H1 (cell line): ENCODE data around the gene KCNN4.

Source experiments
- CBX8 ChIP-seq: fragments of 300-800, 300-1000 bp; sonication (generic); IDR thresholded peaks from 2 replicates; pipeline ENCODE4 v1.7.1; 2016; ENCODE audit warnings: low read depth, low read length, borderline replicate concordance
- EGR1 ChIP-seq: IDR thresholded peaks from 2 replicates; pipeline ENCODE4 v1.6.1; 2011; ENCODE audit warnings: low read depth, low read length, borderline replicate concordance
- EP300 ChIP-seq, 2 experiments: IDR thresholded peaks; 1 replicate in 1 of 2; 2 replicates in 1 of 2; pipeline ENCODE4 v1.6.1; 2011 to 2012; ENCODE audit warnings: low read depth in 2 of 2, low read length in 2 of 2, mild to moderate bottlenecking in 2 of 2, borderline replicate concordance in 1 of 2, inconsistent platforms in 1 of 2, moderate library complexity in 1 of 2
- MAFK ChIP-seq: IDR thresholded peaks from 2 replicates; pipeline ENCODE4 v1.6.1; 2012; ENCODE audit warnings: low read depth, mild to moderate bottlenecking, improper control_type of control experiment, low read length
- POLR2A ChIP-seq, 2 experiments: IDR thresholded peaks; 1 replicate in 1 of 2; 2 replicates in 1 of 2; pipeline ENCODE4 v1.6.1; 2011; ENCODE audit warnings: low read depth in 2 of 2, low read length in 2 of 2, mild to moderate bottlenecking in 2 of 2; ENCODE audit errors: control extremely low read depth in 1 of 2
- POLR2AphosphoS5 ChIP-seq: IDR thresholded peaks from 2 replicates; pipeline ENCODE4 v1.6.1; 2011; ENCODE audit warnings: low read depth, low read length
- RAD21 ChIP-seq, 2 experiments: IDR thresholded peaks in 1 of 2; conservative IDR thresholded peaks in 1 of 2; 2 replicates each; pipeline ENCODE4 v1.6.1; 2011; ENCODE audit warnings: low read depth in 2 of 2, low read length in 2 of 2, improper control_type of control experiment in 1 of 2, inconsistent platforms in 1 of 2, mild to moderate bottlenecking in 1 of 2, moderate library complexity in 1 of 2
- SIN3A ChIP-seq, 2 experiments: IDR thresholded peaks in 1 of 2; conservative IDR thresholded peaks in 1 of 2; 2 replicates each; pipeline ENCODE4 v1.6.1; 2011 to 2012; ENCODE audit warnings: low read length in 2 of 2, improper control_type of control experiment in 1 of 2, low read depth in 1 of 2, mild to moderate bottlenecking in 1 of 2
- SUZ12 ChIP-seq: fragments of 200-600 bp; sonication (generic); IDR thresholded peaks from 2 replicates; pipeline ENCODE4 v1.6.1; 2012; ENCODE audit warnings: mild to moderate bottlenecking, inconsistent platforms, low read length, moderate library complexity, mixed read lengths
- TAF1 ChIP-seq: IDR thresholded peaks from 2 replicates; pipeline ENCODE4 v1.6.1; 2011; ENCODE audit warnings: mild to moderate bottlenecking, low read depth, low read length
- TF ChIP-seq, protein P1 (sequence below), 3 experiments: IDR thresholded peaks; 1 replicate in 2 of 3; 2 replicates in 1 of 3; pipeline versions ENCODE4 v1.5.1 to v1.6.1; 2011; ENCODE audit warnings: low read length in 3 of 3, mild to moderate bottlenecking in 3 of 3, inconsistent platforms in 2 of 3, low read depth in 1 of 3, moderate library complexity in 1 of 3; ENCODE audit not compliant: insufficient read depth in 1 of 3; ENCODE audit errors: control extremely low read depth in 1 of 3

GRCh38 chr19:43721469-43722048 lies 59.2 kb downstream of the KCNN4 start:
- no peak for TF ChIP-seq POLR2A (IDR thresholded peaks at IDR 0.05; ENCODE audit: control extremely low read depth in 1 of 2, low read depth in 2 of 2, low read length in 2 of 2)
- no peak for TF ChIP-seq RAD21 (IDR thresholded peaks at IDR 0.05 in 1 of 2, conservative IDR thresholded peaks at IDR 0.05 in 1 of 2; ENCODE audit: low read depth in 2 of 2, low read length in 2 of 2)
- TF ChIP-seq SUZ12, result no peak
- TF ChIP-seq TAF1, result no peak
- TF ChIP-seq MAFK, result no peak
- no peak for TF ChIP-seq POLR2AphosphoS5
- TF ChIP-seq EGR1, result no peak
- TF ChIP-seq, protein P1, sequence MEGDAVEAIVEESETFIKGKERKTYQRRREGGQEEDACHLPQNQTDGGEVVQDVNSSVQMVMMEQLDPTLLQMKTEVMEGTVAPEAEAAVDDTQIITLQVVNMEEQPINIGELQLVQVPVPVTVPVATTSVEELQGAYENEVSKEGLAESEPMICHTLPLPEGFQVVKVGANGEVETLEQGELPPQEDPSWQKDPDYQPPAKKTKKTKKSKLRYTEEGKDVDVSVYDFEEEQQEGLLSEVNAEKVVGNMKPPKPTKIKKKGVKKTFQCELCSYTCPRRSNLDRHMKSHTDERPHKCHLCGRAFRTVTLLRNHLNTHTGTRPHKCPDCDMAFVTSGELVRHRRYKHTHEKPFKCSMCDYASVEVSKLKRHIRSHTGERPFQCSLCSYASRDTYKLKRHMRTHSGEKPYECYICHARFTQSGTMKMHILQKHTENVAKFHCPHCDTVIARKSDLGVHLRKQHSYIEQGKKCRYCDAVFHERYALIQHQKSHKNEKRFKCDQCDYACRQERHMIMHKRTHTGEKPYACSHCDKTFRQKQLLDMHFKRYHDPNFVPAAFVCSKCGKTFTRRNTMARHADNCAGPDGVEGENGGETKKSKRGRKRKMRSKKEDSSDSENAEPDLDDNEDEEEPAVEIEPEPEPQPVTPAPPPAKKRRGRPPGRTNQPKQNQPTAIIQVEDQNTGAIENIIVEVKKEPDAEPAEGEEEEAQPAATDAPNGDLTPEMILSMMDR (IDR thresholded peaks at IDR 0.05; ENCODE audit: control extremely low read depth in 1 of 3, insufficient read depth in 1 of 3, low read depth in 1 of 3, low read length in 3 of 3), result no peak
- TF ChIP-seq CBX8, result no peak
- TF ChIP-seq SIN3A (conservative IDR thresholded peaks at IDR 0.05 in 1 of 2, IDR thresholded peaks at IDR 0.05 in 1 of 2; ENCODE audit: low read depth in 1 of 2, low read length in 2 of 2), result no peak
- TF ChIP-seq EP300 (IDR thresholded peaks at IDR 0.05; ENCODE audit: borderline replicate concordance in 1 of 2, low read depth in 2 of 2, low read length in 2 of 2), result no peak
